Karpas-422 (cell line): ENCODE data around the gene FLT3LG. TPM values are rescaled to one million over a fixed set of nuclear protein-coding genes. Genes with fewer than 3 reads are reported as not detected.
"Not testable (repeated sequence)": the region's sequence is repeated elsewhere in the genome, so short reads cannot be mapped to it uniquely, and the experiment has no call there.

Experiments used
- DNase-seq: peaks from one replicate; pipeline ENCODE4 v3.0.0-alpha.2; 2015
- H2AFZ ChIP-seq: fragments of 200-600 bp; sonication (generic); 2 replicates; pipeline ENCODE4 v1.6.1; 2014; ENCODE audit warnings: antibody characterized with exemption, low read length, mixed read lengths
- H3K27ac ChIP-seq: fragments of 200-600 bp; sonication (generic); 2 replicates; pipeline ENCODE4 v1.5.1; 2014; ENCODE audit warnings: mild to moderate bottlenecking, low read length, moderate library complexity
- H3K27me3 ChIP-seq: fragments of 200-600 bp; sonication (generic); 2 replicates; pipeline ENCODE4 v1.6.1; 2014; ENCODE audit warnings: low read length, mixed read lengths
- H3K36me3 ChIP-seq: fragments of 200-600 bp; sonication (generic); 2 replicates; pipeline ENCODE4 v1.6.1; 2014; ENCODE audit warnings: low read length, mixed read lengths; ENCODE audit not compliant: insufficient read depth
- H3K4me1 ChIP-seq: fragments of 200-600 bp; sonication (generic); 2 replicates; pipeline ENCODE4 v1.6.1; 2014; ENCODE audit warnings: mild to moderate bottlenecking, low read length, mixed read lengths
- H3K4me2 ChIP-seq: fragments of 200-600 bp; sonication (generic); 2 replicates; pipeline ENCODE4 v1.6.1; 2014; ENCODE audit warnings: low read length, low read depth, mild to moderate bottlenecking; ENCODE audit not compliant: poor library complexity, severe bottlenecking
- H3K4me3 ChIP-seq: fragments of 200-600 bp; sonication (generic); 2 replicates; pipeline ENCODE4 v1.5.1; 2014; ENCODE audit warnings: mild to moderate bottlenecking, antibody characterized with exemption, low read length, mixed read lengths
- H3K79me2 ChIP-seq: fragments of 200-600 bp; sonication (generic); 2 replicates; pipeline ENCODE4 v1.6.1; 2014; ENCODE audit warnings: mild to moderate bottlenecking, low read length, mixed read lengths
- H3K9ac ChIP-seq: fragments of 200-600 bp; sonication (generic); 2 replicates; pipeline ENCODE4 v1.6.0; 2014; ENCODE audit warnings: low read length
- H3K9me2 ChIP-seq: fragments of 200-600 bp; sonication (generic), shearing (Covaris generic); replicated peaks from 2 replicates; pipeline ENCODE4 v1.6.0; 2014; ENCODE audit warnings: mild to moderate bottlenecking, low read length, moderate library complexity; ENCODE audit not compliant: insufficient read depth
- H3K9me3 ChIP-seq: fragments of 300-700, 200-600 bp; sonication (generic); 2 replicates; pipeline ENCODE4 v1.6.1; 2014; ENCODE audit warnings: low read length, mixed read lengths
- H4K20me1 ChIP-seq: fragments of 200-600 bp; sonication (generic); 2 replicates; pipeline ENCODE4 v1.6.1; 2014; ENCODE audit warnings: mild to moderate bottlenecking, antibody characterized with exemption, low read length, low read depth; ENCODE audit not compliant: insufficient read depth
- total RNA-seq: library from RNA; depleted of rRNA; stranded (reverse); fragments of >200 nt; shearing (Covaris generic); gene quantifications from 2 replicates; pipeline ENCODE4 v1.2.3, GENCODE V29; 2014; ENCODE audit warnings: low replicate concordance

The FLT3LG gene
- total RNA-seq, 1 experiment from 2014 or later, result 18.8 TPM

DNA sequence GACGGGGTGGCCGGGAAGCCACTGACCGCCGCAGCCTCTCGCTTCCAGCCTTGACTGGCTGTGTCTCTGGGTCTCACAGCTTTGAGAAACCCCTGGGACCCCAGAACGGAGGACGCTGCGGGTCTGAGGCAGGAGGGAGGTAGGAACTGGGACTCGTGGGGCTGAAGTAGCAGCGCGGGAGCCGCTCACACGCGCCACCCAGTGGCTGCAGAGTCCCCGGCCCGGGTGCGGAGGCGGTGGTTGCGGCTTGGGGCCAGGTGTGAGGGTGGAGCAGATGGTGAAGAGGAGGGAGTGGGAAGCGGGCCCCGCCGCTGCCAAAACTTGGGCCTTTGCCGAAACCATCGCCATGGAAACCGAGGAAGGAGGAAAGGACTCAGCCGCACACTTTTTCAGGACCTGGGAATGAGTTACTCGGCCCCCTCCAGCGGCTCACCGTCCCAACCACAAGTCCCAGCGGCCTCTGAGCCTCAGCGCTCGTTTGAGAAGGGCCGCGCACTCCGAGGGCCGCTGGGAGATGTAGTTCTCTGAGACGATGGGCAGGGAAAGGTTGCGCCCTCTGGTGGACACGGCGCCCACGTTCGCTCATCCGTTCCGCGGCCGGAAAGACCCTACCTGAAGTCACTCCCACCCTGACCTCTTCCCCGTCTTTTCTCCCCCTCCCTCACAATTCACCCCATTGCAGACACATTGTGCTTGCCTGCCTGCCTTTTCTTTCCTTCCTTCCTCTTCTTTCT, 30.5 kb upstream of the FLT3LG start:
- DNase-seq, result peak; percentile 99
- Histone ChIP-seq H3K4me1 (peaks cover 28% of the 10 kb centered on the region), H3K9me3 (no peaks in the 10 kb centered on the region), H3K27me3 (no peaks in the 10 kb centered on the region), H2AFZ (peak overlapping the region; percentile 98), H3K36me3 (peaks cover 12% of the 10 kb centered on the region; the same call in 1 of the 2 replicates), H3K4me2 (peak overlapping the region; percentile 94), H3K9me2 (no peaks in the 10 kb centered on the region), H3K9ac (peak overlapping the region; percentile 81), H3K79me2 (no peaks in the 10 kb centered on the region), H3K4me3 (peak overlapping the region; percentile 76), H4K20me1 (0 out of 2 replicates have a peak, but pooled peaks cover 3% of the 10 kb centered on the region), H3K27ac (peak overlapping the region; percentile 78)

DNA sequence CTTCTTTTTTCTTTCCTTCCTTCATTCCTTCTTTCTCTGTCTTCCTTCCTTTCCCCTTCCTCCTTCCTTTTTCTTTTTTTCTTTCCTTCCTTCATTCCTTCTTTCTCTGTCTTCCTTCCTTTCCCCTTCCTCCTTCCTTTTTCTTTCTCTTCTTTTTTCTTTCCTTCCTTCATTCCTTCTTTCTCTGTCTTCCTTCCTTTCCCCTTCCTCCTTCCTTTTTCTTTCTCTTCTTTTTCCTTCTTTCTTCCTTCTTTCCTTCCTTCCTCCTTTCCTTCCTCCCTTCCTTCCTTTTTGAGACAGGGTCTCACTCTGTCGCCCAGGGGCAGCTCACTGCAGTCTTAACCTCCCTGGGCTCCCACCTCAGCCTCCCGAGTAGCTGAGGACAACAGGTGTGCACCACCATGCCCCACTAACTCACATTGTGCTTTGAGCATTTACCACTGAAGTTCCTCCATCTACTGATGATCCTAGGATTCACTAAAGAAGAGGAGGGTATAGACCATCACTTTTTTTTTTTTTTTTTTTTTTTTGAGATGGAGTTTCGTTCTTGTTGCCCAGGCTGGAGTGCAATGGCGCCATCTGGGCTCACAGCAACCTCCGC, 29.8 kb upstream of the FLT3LG start:
- H3K4me1 ChIP-seq, result peaks cover 28% of the 10 kb centered on the region
- not testable (repeated sequence) for H3K4me2 ChIP-seq

DNA sequence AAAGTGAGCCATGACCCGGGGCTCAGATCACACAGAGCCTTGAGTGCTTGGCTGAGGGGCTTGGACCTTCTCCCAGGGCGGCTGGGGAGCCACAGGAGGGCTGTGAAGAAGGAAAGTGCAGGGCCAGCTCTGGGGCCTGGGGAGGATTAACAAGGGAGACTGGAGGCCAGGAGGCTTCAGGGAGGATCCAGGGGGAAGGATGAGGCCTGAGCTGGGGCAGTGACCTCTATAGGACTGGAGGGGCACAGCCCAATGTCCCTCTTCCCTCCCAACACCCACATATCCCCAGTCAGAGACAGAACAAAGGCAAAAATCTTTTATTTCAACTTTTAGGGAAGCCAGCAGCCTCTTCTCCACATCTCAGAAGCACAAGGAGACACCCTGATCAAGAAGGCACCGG, 28.0 kb upstream of the FLT3LG start:
- Histone ChIP-seq H2AFZ (no peak overlapping the region), H3K9me3 (no peaks in the 10 kb centered on the region), H3K9me2 (no peaks in the 10 kb centered on the region), H3K27me3 (no peaks in the 10 kb centered on the region), H3K4me1 (peaks cover 31% of the 10 kb centered on the region), H3K27ac (no peak overlapping the region), H4K20me1 (0 out of 2 replicates have a peak, but pooled peaks cover 3% of the 10 kb centered on the region), H3K36me3 (peaks cover 26% of the 10 kb centered on the region; the same call in 1 of the 2 replicates), H3K4me2 (no peak overlapping the region), H3K79me2 (peaks cover 17% of the 10 kb centered on the region), H3K9ac (no peak overlapping the region), H3K4me3 (no peak overlapping the region)
- DNase-seq, result no peak

More for the DNA sequence above, 29.8 kb upstream of the FLT3LG start:
- not testable (repeated sequence) for H3K4me3 ChIP-seq, H3K9me3 ChIP-seq, H3K9me2 ChIP-seq, H4K20me1 ChIP-seq, H2AFZ ChIP-seq, H3K27ac ChIP-seq, H3K9ac ChIP-seq, H3K79me2 ChIP-seq, H3K27me3 ChIP-seq
- peak; percentile 72 for DNase-seq
- peaks cover 18% of the 10 kb centered on the region; the same call in 1 of the 2 replicates for H3K36me3 ChIP-seq

DNA sequence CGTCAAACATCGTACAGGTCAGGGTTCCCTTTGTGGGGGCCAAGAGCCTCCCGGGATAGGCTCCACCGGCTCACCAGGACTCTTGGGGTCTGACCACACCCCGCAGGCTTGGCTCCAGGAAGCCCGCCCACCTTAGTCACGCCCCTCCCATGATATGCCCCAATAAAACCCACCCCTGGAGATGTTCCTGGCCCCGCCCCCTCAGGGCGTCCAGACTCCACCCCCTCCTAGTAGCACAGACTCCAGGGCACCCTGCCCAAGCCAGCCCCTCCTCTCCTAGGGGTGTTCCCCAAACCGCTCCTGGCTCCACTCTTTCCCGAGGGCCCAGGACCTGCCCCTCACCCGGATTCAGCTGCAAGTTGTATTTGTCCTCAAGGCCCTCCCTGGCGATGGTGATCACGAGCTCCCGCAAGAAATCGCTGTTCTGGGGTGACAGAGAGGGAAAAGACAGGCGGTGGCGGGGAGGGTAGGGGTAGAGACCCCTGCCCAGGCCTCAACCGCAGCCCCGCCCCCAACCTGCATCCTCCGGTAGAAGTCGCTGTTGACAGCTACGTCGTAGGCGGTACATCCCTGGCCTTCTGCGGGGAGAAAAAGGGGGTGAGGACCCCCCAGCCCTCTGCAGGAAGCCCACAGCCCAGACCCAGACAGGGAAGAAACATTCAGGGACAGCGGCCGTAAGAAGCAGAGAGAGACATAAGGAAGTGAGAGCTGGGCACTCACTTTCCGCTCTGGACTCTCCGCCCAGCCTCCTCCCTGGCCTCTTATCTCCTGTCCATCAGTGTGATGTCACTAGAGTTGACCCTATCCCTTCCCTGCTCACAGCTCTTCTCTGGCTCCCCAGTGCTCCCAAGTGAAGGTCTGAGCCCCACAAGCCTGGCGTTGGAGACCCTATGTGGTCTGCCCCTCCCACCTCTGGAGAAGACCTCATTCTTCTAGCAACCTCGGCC, 26.3 kb upstream of the FLT3LG start:
- Histone ChIP-seq H3K9ac (no peak overlapping the region), H3K9me3 (no peaks in the 10 kb centered on the region), H3K4me1 (peaks cover 35% of the 10 kb centered on the region), H3K9me2 (no peaks in the 10 kb centered on the region), H3K27me3 (no peaks in the 10 kb centered on the region), H3K4me3 (no peak overlapping the region), H3K36me3 (peaks cover 26% of the 10 kb centered on the region; the same call in 1 of the 2 replicates), H3K4me2 (no peak overlapping the region), H3K79me2 (peaks cover 22% of the 10 kb centered on the region), H2AFZ (no peak overlapping the region), H3K27ac (no peak overlapping the region), H4K20me1 (0 out of 2 replicates have a peak, but pooled peaks cover 3% of the 10 kb centered on the region)
- DNase-seq, result peak; percentile 97

DNA sequence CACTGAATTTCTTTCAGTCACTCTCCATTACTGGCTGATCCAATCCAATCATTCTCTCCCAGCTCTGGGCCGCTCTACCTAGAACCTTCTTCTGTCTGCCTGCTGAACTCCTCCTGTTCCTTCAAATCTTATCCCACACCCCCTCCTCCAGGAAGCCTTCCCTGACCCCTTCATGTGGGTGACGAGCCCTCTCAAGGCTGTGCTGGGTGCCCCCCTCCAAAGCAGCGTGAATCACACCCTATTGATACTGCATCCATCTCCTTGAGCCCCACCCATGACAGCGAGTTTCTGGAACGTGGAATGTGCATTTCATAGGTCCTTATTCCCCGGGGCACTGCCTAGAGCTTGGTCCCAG, 25.6 kb upstream of the FLT3LG start:
- H2AFZ ChIP-seq, result no peak overlapping the region
- H3K4me1 ChIP-seq, result peaks cover 31% of the 10 kb centered on the region
- no peak overlapping the region for H3K27ac ChIP-seq
- H3K9me3 ChIP-seq, result no peaks in the 10 kb centered on the region
- no peak for DNase-seq
- H4K20me1 ChIP-seq, result 0 out of 2 replicates have a peak, but pooled peaks cover 3% of the 10 kb centered on the region
- peaks cover 26% of the 10 kb centered on the region; the same call in 1 of the 2 replicates for H3K36me3 ChIP-seq
- H3K4me2 ChIP-seq, result no peak overlapping the region
- H3K9ac ChIP-seq, result no peak overlapping the region
- peaks cover 22% of the 10 kb centered on the region for H3K79me2 ChIP-seq
- no peak overlapping the region for H3K4me3 ChIP-seq
- no peaks in the 10 kb centered on the region for H3K27me3 ChIP-seq
- no peaks in the 10 kb centered on the region for H3K9me2 ChIP-seq

DNA sequence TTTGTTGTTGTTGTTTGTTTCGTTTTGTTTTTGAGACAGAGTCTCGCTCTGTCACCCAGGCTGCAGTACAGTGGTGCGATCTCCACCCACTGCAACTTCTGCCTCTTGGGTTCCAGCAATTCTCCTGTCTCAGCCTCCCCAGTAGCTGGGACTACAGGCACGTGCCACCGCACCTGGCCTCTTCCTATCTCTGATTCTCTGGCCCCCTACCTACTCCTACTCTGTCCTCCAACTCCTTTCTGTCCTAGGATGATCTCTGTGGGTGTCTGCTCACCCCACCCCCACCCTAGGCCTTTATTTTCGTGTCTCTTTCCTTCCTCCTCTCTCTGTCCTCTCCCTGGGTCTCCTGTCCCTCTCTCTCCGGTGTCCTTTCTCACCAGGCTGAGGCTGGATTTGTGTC, 23.6 kb upstream of the FLT3LG start:
- H3K9me3 ChIP-seq, result no peaks in the 10 kb centered on the region
- H3K9ac ChIP-seq, result peak overlapping the region; percentile 95
- peak overlapping the region; percentile 99 for H3K4me2 ChIP-seq
- no peaks in the 10 kb centered on the region for H3K27me3 ChIP-seq
- peaks cover 39% of the 10 kb centered on the region for H3K79me2 ChIP-seq
- peaks cover 26% of the 10 kb centered on the region; the same call in 1 of the 2 replicates for H3K36me3 ChIP-seq
- H2AFZ ChIP-seq, result no peak overlapping the region
- H4K20me1 ChIP-seq, result 0 out of 2 replicates have a peak, but pooled peaks cover 3% of the 10 kb centered on the region
- no peaks in the 10 kb centered on the region for H3K9me2 ChIP-seq
- peaks cover 42% of the 10 kb centered on the region for H3K4me1 ChIP-seq
- peak overlapping the region; percentile 96 for H3K4me3 ChIP-seq
- H3K27ac ChIP-seq, result peak overlapping the region; percentile 82; the same call in 1 of the 2 replicates
- no peak for DNase-seq

DNA sequence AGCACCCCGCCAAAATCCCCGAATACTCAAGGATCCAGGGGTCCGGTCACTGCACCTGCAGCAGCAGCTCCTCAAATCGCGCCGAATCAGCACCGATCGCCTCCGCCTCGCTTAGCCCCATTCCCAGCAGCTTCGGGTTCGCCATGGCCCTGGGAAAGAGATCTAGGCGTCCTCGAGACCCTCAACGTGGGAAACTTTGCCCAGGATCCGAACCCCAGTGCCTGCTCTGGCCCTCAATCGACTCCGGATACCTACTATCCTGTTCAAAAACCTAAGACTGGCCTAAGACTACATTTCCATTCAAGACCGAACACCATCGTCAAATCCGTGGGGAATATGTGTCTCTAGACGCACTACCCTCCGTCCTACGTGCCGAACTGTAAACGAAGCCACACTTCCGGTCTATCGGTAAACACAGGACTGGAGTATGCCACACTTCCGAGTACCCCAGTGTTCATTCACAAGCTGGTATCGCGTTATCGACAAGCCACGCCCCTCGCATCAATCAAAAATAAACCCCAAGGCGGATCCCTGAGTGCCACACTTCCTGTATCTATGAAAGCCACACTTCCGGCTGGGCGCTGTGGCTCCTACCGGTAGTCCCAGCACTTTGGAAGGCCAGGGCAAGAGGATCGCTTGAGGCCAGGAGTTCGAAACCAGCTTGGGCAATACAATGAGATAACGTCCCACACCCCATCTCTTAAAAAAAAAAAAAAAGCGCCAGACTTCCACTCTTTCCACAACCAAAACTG, 22.4 kb upstream of the FLT3LG start, which contains the start of gene PIH1D1:
PIH1D1 (minus strand) TSS at position 385 of the 752 bp plus-strand sequence; CDS start at position 145, 240 bp downstream.
- H2AFZ ChIP-seq, result peak within 1 kb of the TSS; percentile 56; the same call in 1 of the 2 replicates
- peak within 1 kb of the TSS; percentile 96 for H3K4me3 ChIP-seq
- DNase-seq, result peak; percentile 100
- no peaks in the 10 kb centered on the region for H3K9me3 ChIP-seq
- H3K4me1 ChIP-seq, result peaks cover 41% of the 10 kb centered on the region
- H3K4me2 ChIP-seq, result peak within 1 kb of the TSS; percentile 99
- peaks cover 32% of the 10 kb centered on the region; the same call in 1 of the 2 replicates for H3K36me3 ChIP-seq
- H3K9me2 ChIP-seq, result no peaks in the 10 kb centered on the region
- H3K9ac ChIP-seq, result peak within 1 kb of the TSS; percentile 99
- no peaks in the 10 kb centered on the region for H3K27me3 ChIP-seq
- peak within 1 kb of the TSS; percentile 95 for H3K27ac ChIP-seq
- peaks cover 50% of the 10 kb centered on the region for H3K79me2 ChIP-seq
- 0 out of 2 replicates have a peak, but pooled peaks cover 3% of the 10 kb centered on the region for H4K20me1 ChIP-seq
